Astrocyte (in vitro differentiated cells and primary cell): ENCODE data around the gene STK36. TPM values are rescaled to one million over a fixed set of nuclear protein-coding genes. Genes with fewer than 3 reads are reported as not detected.

Experiments
- DNase-seq: peaks from one replicate; pipeline ENCODE4 v3.0.0-alpha.2; 2010; ENCODE audit warnings: low read depth
- FAIRE-seq: peaks from 2 replicates; lab custom pipeline; 2011; peaks lifted over from hg19 to GRCh38; lab: Jason Lieb, UNC
- H2AFZ ChIP-seq: 2 replicates; pipeline ENCODE4 v1.6.0; 2012; ENCODE audit warnings: low read depth, low read length, inconsistent platforms
- H3K27ac ChIP-seq: 2 replicates; pipeline ENCODE4 v1.5.1; 2011; ENCODE audit warnings: low read depth, low read length, inconsistent platforms
- H3K27me3 ChIP-seq: 2 replicates; pipeline ENCODE4 v1.6.0; 2011; ENCODE audit warnings: low read length, inconsistent platforms; ENCODE audit not compliant: insufficient read depth
- H3K36me3 ChIP-seq: 2 replicates; pipeline ENCODE4 v1.5.1; 2011; ENCODE audit warnings: low read length, inconsistent platforms; ENCODE audit not compliant: insufficient read depth
- H3K4me1 ChIP-seq: 2 replicates; pipeline ENCODE4 v1.5.1; 2011; ENCODE audit warnings: low read length, inconsistent platforms; ENCODE audit not compliant: insufficient read depth
- H3K4me2 ChIP-seq: 2 replicates; pipeline ENCODE4 v1.6.0; 2012; ENCODE audit warnings: low read length, inconsistent platforms
- H3K4me3 ChIP-seq: 2 replicates; pipeline ENCODE4 v1.5.1; 2011; ENCODE audit warnings: low read depth, mild to moderate bottlenecking, low read length, inconsistent platforms; ENCODE audit not compliant: insufficient read depth
- H3K79me2 ChIP-seq: 2 replicates; pipeline ENCODE4 v1.6.0; 2012; ENCODE audit warnings: mild to moderate bottlenecking, low read length, inconsistent platforms; ENCODE audit not compliant: insufficient read depth
- H3K9ac ChIP-seq: 2 replicates; pipeline ENCODE4 v1.6.0; 2012; ENCODE audit warnings: mild to moderate bottlenecking, low read length, inconsistent platforms
- H3K9me3 ChIP-seq: 2 replicates; pipeline ENCODE4 v1.5.1; 2012; ENCODE audit warnings: low read depth, mild to moderate bottlenecking, low read length, inconsistent platforms; ENCODE audit not compliant: insufficient read depth
- H4K20me1 ChIP-seq: 2 replicates; pipeline ENCODE4 v1.6.0; 2012; ENCODE audit warnings: low read length, inconsistent platforms; ENCODE audit not compliant: insufficient read depth
- H3K27ac Mint-ChIP-seq: one replicate; pipeline ENCODE4 v1.8.0; 2021; ENCODE audit warnings: mild to moderate bottlenecking, mixed read lengths; ENCODE audit not compliant: unreplicated experiment
- H3K27me3 Mint-ChIP-seq: one replicate; pipeline ENCODE4 v1.8.0; 2021; ENCODE audit warnings: low read depth, mixed read lengths; ENCODE audit not compliant: unreplicated experiment
- H3K36me3 Mint-ChIP-seq: one replicate; pipeline ENCODE4 v1.8.0; 2021; ENCODE audit warnings: low read depth, mixed read lengths; ENCODE audit not compliant: unreplicated experiment
- H3K4me1 Mint-ChIP-seq: one replicate; pipeline ENCODE4 v1.8.0; 2021; ENCODE audit warnings: low read depth, mixed read lengths; ENCODE audit not compliant: unreplicated experiment
- H3K4me3 Mint-ChIP-seq: one replicate; pipeline ENCODE4 v1.8.0; 2021; ENCODE audit warnings: mild to moderate bottlenecking, moderate library complexity, mixed read lengths; ENCODE audit not compliant: unreplicated experiment
- H3K9me3 Mint-ChIP-seq: one replicate; pipeline ENCODE4 v1.8.0; 2021; ENCODE audit warnings: mild to moderate bottlenecking, mixed read lengths; ENCODE audit not compliant: unreplicated experiment
- CTCF ChIP-seq: IDR thresholded peaks from 2 replicates; pipeline ENCODE4 v1.5.1; 2011; ENCODE audit warnings: low read depth, mild to moderate bottlenecking, inconsistent platforms, low read length, moderate library complexity; ENCODE audit not compliant: insufficient read depth
- EZH2 ChIP-seq: IDR thresholded peaks from 2 replicates; pipeline ENCODE4 v1.6.1; 2012; ENCODE audit warnings: mild to moderate bottlenecking, low read length, inconsistent platforms; ENCODE audit not compliant: insufficient read depth
- total RNA-seq: library from RNA; stranded (reverse); gene quantifications from 2 replicates; pipeline ENCODE4 v1.2.1, GENCODE V29; 2021

Gene STK36
- total RNA-seq, 1 donor from 2014 or later: 42.6 TPM

GRCh38 chr2:218746960-218747359 lies 75.1 kb downstream of the STK36 start:
- Histone ChIP-seq H3K79me2 (no peaks in the 10 kb centered on the region), H3K4me2 (no peak overlapping the region), H3K27me3 (no peaks in the 10 kb centered on the region), H3K36me3 (peaks cover 33% of the 10 kb centered on the region), H3K9ac (no peak overlapping the region), H4K20me1 (no peaks in the 10 kb centered on the region), H3K4me3 (no peak overlapping the region), H2AFZ (no peak overlapping the region), H3K9me3 (no peaks in the 10 kb centered on the region), H3K4me1 (peaks cover 8% of the 10 kb centered on the region), H3K27ac (no peak overlapping the region)
- Mint-ChIP-seq H3K27me3 (no peaks in the 10 kb centered on the region), H3K4me3 (no peak overlapping the region), H3K4me1 (peaks cover 12% of the 10 kb centered on the region), H3K27ac (no peak overlapping the region), H3K36me3 (peaks cover 46% of the 10 kb centered on the region), H3K9me3 (no peaks in the 10 kb centered on the region)
- DNase-seq (no peak), FAIRE-seq (no peak)
- TF ChIP-seq CTCF (no peak), EZH2 (no peak)

DNA sequence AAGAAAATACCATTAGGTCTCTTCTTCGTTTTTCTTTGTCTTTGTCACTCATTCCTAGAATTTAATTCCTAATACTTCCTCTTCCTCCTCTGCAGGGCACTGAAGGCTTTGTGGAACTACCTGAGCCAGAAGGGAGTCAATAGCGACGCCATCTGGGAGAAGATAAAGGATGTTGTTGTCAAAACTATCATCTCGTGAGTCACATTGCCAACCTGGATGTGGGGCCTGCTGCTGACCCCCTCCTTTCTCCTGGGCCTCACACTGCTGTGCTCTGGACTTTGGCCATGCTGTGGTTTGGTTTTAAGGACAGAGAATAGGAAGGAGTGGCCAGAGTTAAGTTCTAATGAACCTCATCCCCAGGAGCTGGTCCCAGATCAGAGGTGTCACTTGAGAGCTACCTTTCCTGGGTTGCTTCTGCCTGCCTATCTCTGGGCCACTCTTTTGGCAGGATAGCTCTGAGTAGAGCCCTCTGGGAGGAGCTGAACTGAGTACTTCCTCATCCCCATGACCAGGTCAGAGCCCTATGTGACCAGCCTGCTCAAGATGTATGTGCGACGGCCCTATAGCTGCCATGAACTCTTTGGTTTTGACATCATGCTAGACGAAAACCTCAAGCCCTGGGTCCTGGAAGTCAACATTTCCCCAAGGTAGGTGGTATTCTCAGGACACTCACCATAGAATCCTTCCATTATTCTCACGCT lies 77.0 kb downstream of the STK36 start:
- no peaks in the 10 kb centered on the region for H3K9me3 Mint-ChIP-seq
- FAIRE-seq: no peak
- Histone ChIP-seq H3K4me2 (no peak overlapping the region), H4K20me1 (no peaks in the 10 kb centered on the region), H3K36me3 (peaks cover 45% of the 10 kb centered on the region), H3K79me2 (no peaks in the 10 kb centered on the region), H3K4me1 (peaks cover 8% of the 10 kb centered on the region), H3K27ac (no peak overlapping the region), H3K27me3 (no peaks in the 10 kb centered on the region), H3K9me3 (no peaks in the 10 kb centered on the region), H3K4me3 (no peak overlapping the region), H3K9ac (no peak overlapping the region), H2AFZ (no peak overlapping the region)
- peaks cover 59% of the 10 kb centered on the region for H3K36me3 Mint-ChIP-seq
- no peak for DNase-seq
- TF ChIP-seq EZH2 (no peak), CTCF (no peak)
- no peak overlapping the region for H3K4me3 Mint-ChIP-seq
- H3K27me3 Mint-ChIP-seq: no peaks in the 10 kb centered on the region
- H3K27ac Mint-ChIP-seq: no peak overlapping the region
- peaks cover 12% of the 10 kb centered on the region for H3K4me1 Mint-ChIP-seq

Other genes with a start within 250 kb of the STK36 start
- 5.6 and 6.4 TPM in 2 replicates for gene USP37, start 103.7 kb upstream of the STK36 start, total RNA-seq
- 34.6 and 35.6 TPM in 2 replicates for gene CNOT9, start 103.2 kb upstream of the STK36 start, total RNA-seq
- 0.86 and 0.89 TPM in 2 replicates for gene PLCD4, start 64.2 kb upstream of the STK36 start, total RNA-seq
- 19.9 and 28.0 TPM in 2 replicates for gene ZNF142, start 12.5 kb upstream of the STK36 start, total RNA-seq
- 27.5 and 28.4 TPM in 2 replicates for gene BCS1L, start 12.4 kb upstream of the STK36 start, total RNA-seq
- 44.7 and 47.3 TPM in 2 replicates for gene RNF25, start 84 bp upstream of the STK36 start, total RNA-seq
- 27.4 and 33.8 TPM in 2 replicates for gene TTLL4, start 38.7 kb downstream of the STK36 start, total RNA-seq
- gene CYP27A1, start 110.1 kb downstream of the STK36 start, total RNA-seq: 3.9 and 4.3 TPM in 2 replicates
- not detected in 2 replicates for gene PRKAG3, start 159.7 kb downstream of the STK36 start, total RNA-seq
- 1.3 and 2.6 TPM in 2 replicates for gene WNT6, start 187.7 kb downstream of the STK36 start, total RNA-seq
- 0.91 and 2.5 TPM in 2 replicates for gene WNT10A, start 208.8 kb downstream of the STK36 start, total RNA-seq